B cell (primary cell): ENCODE measurements around the gene ROMO1. TPM values are rescaled to one million over a fixed set of nuclear protein-coding genes. Genes with fewer than 3 reads are reported as not detected.

Source experiments
- ATAC-seq: fragments of 200-7000 bp; cut with Tn5 transposase; one replicate; pipeline ENCODE4 v1.10.0; 2021; ENCODE audit warnings: low read depth, mild to moderate bottlenecking, moderate number of reproducible peaks, moderate library complexity
- CTCF ChIA-PET: fragments of 350-600 bp; sonication (Branson Sonifier 250); formaldehyde crosslinking; loops from one replicate; lab custom pipeline; 2021; ENCODE audit warnings: antibody characterized with exemption, inconsistent platforms; lab: Charles Lee
- POLR2A ChIA-PET: fragments of 350-600 bp; sonication (Branson Sonifier 250); formaldehyde crosslinking; loops from one replicate; lab custom pipeline; 2021; ENCODE audit warnings: antibody characterized with exemption; lab: Charles Lee
- DNase-seq: peaks from one replicate; pipeline ENCODE4 v3.0.0; 2013
- H2AFZ ChIP-seq: 2 replicates; pipeline ENCODE4 v1.6.1; 2012; ENCODE audit warnings: mild to moderate bottlenecking, low read depth, low read length; ENCODE audit not compliant: insufficient read depth, poor library complexity, severe bottlenecking
- H3K27ac ChIP-seq, 2 donors: 1 replicate in 1 of 2; 2 replicates in 1 of 2; pipeline ENCODE4 v1.5.1; 2012 to 2013; ENCODE audit warnings: low read length in 2 of 2, mild to moderate bottlenecking in 2 of 2, moderate library complexity in 1 of 2
- H3K27me3 ChIP-seq, 4 experiments: fragments of 200-600 bp in 1 of 4; sonication (generic) in 1 of 4; replicated peaks in 1 of 4; 1 replicate in 2 of 4; 2 replicates in 2 of 4; pipeline versions ENCODE4 v1.6.1 to v1.7.0; 2013 to 2016; ENCODE audit warnings: low read length in 3 of 4, mild to moderate bottlenecking in 2 of 4, mixed read lengths in 1 of 4, moderate library complexity in 1 of 4; ENCODE audit not compliant: insufficient read depth in 4 of 4, control insufficient read depth in 3 of 4; ENCODE audit errors: control extremely low read depth in 1 of 4
- H3K36me3 ChIP-seq, 2 experiments: replicated peaks in 1 of 2; 1 replicate in 1 of 2; 2 replicates in 1 of 2; pipeline versions ENCODE4 v1.6.1 to v1.7.1; 2013; ENCODE audit warnings: low read length in 1 of 2; ENCODE audit not compliant: insufficient read depth in 2 of 2, control insufficient read depth in 1 of 2; ENCODE audit errors: control extremely low read depth in 1 of 2, extremely low read depth in 1 of 2
- H3K4me1 ChIP-seq, 2 donors: fragments of 200-600 bp in 1 of 2; sonication (generic) in 1 of 2; 1 replicate in 1 of 2; 2 replicates in 1 of 2; pipeline versions ENCODE4 v1.5.1 to v1.6.1; 2013 to 2017; ENCODE audit warnings: low read length in 2 of 2; ENCODE audit not compliant: control insufficient read depth in 2 of 2, insufficient read depth in 2 of 2
- H3K4me2 ChIP-seq: replicated peaks from 2 replicates; pipeline ENCODE3; 2012; ENCODE audit warnings: mild to moderate bottlenecking, low read depth, low read length; ENCODE audit not compliant: poor library complexity, severe bottlenecking
- H3K4me3 ChIP-seq, 5 experiments: fragments of 200-600 bp in 1 of 5; sonication (generic) in 1 of 5; 1 replicate in 3 of 5; 2 replicates in 2 of 5; pipeline versions ENCODE4 v1.5.1 to v1.7.0; 2011 to 2016; ENCODE audit warnings: low read length in 4 of 5, mild to moderate bottlenecking in 4 of 5, low read depth in 2 of 5, control low read depth in 1 of 5, moderate library complexity in 1 of 5; ENCODE audit not compliant: insufficient read depth in 1 of 5; ENCODE audit errors: control extremely low read depth in 1 of 5, extremely low read depth in 1 of 5
- H3K79me2 ChIP-seq: fragments of 200-600 bp; sonication (generic); one replicate; pipeline ENCODE4 v1.6.0; 2016; ENCODE audit warnings: low read length; ENCODE audit not compliant: control insufficient read depth, insufficient read depth
- H3K9ac ChIP-seq: fragments of 200-600 bp; sonication (generic); 2 replicates; pipeline ENCODE4 v1.6.1; 2017; ENCODE audit warnings: mild to moderate bottlenecking, low read length, moderate library complexity
- H3K9me3 ChIP-seq, 3 donors: one replicate each; pipeline versions ENCODE4 v1.6.1 to v1.7.1; 2013; ENCODE audit warnings: low read length in 2 of 3; ENCODE audit not compliant: control insufficient read depth in 2 of 3, insufficient read depth in 1 of 3; ENCODE audit errors: control extremely low read depth in 1 of 3
- H4K20me1 ChIP-seq: 2 replicates; pipeline ENCODE4 v1.6.0; 2012; ENCODE audit warnings: mild to moderate bottlenecking, low read length; ENCODE audit not compliant: insufficient read depth, control insufficient read depth, poor library complexity, severe bottlenecking
- H3K27ac Mint-ChIP-seq: one replicate; pipeline ENCODE4 v1.8.0; 2021; ENCODE audit warnings: mixed read lengths
- H3K27me3 Mint-ChIP-seq: one replicate; pipeline ENCODE4 v1.8.0; 2021; ENCODE audit warnings: mixed read lengths
- H3K4me1 Mint-ChIP-seq: one replicate; pipeline ENCODE4 v1.8.0; 2021; ENCODE audit warnings: mixed read lengths
- H3K4me3 Mint-ChIP-seq: one replicate; pipeline ENCODE4 v1.8.0; 2021; ENCODE audit warnings: mixed read lengths
- H3K9me3 Mint-ChIP-seq: one replicate; pipeline ENCODE4 v1.8.0; 2022; ENCODE audit warnings: mixed read lengths; ENCODE audit not compliant: insufficient read depth
- EZH2 ChIP-seq: IDR thresholded peaks from 2 replicates; pipeline ENCODE4 v1.6.1; 2012; ENCODE audit warnings: borderline replicate concordance, low read depth, mild to moderate bottlenecking, moderate library complexity, low read length; ENCODE audit not compliant: insufficient read depth, poor library complexity, severe bottlenecking
- WGBS: methylation state at CpG from one replicate; pipeline ENCODE4 v1.1.5; 2013; ENCODE audit warnings: missing lambda C conversion rate; ENCODE audit not compliant: insufficient coverage; 5-methylcytosine and 5-hydroxymethylcytosine counted together
- intact Hi-C: fragments of 100-400 bp; cut with micrococcal nuclease; formaldehyde crosslinking; loops from one replicate; pipeline ENCODE4 v1.10.0; 2022
- polyA plus RNA-seq: library from polyadenylated mRNA; depleted of rRNA; stranded (reverse); fragments of >200 nt; gene quantifications from 2 replicates; pipeline ENCODE4 v1.2.3, GENCODE V29; 2012
- total RNA-seq, 2 donors: library from RNA; stranded (reverse); fragments of 120-200 nt in 1 of 2; gene quantifications; 1 replicate in 1 of 2; 2 replicates in 1 of 2; pipeline versions ENCODE4 v1.2.3 to v1.2.4, GENCODE V29; 2013 to 2022
- TF ChIP-seq, protein P1 (sequence below): fragments of 200-600 bp; IDR thresholded peaks from one replicate; pipeline ENCODE4 v1.8.0; 2022; ENCODE audit warnings: antibody characterized with exemption, mild to moderate bottlenecking

Gene ROMO1
- total and polyA plus RNA-seq, 2 donors (not counting 1 experiment from before 2014, with no cell fraction given): 38.1 to 145 TPM

GRCh38 chr20:35735826-35736470 lies 36.7 kb downstream of the ROMO1 start:
- Histone ChIP-seq H3K27ac (no peak overlapping the region), H3K9ac (no peak overlapping the region), H3K4me2 (no peak overlapping the region), H3K27me3 (no peaks in the 10 kb centered on the region), H4K20me1 (peaks cover 96% of the 10 kb centered on the region), H3K36me3 (peaks cover 2 to 93% of the 10 kb centered on the region in 2 experiments), H3K9me3 (no peaks in the 10 kb centered on the region), H3K79me2 (peaks cover 100% of the 10 kb centered on the region), H3K4me3 (no peak overlapping the region), H2AFZ (no peak overlapping the region), H3K4me1 (peaks cover 34 to 43% of the 10 kb centered on the region in 2 donors)
- no peak overlapping the region for H3K27ac Mint-ChIP-seq
- no peak overlapping the region for H3K4me3 Mint-ChIP-seq
- no peak for ATAC-seq
- no CpG with 5 or more reads among the region's 7 CpGs for WGBS
- H3K4me1 Mint-ChIP-seq: peaks cover 56% of the 10 kb centered on the region
- no peaks in the 10 kb centered on the region for H3K27me3 Mint-ChIP-seq
- no peaks in the 10 kb centered on the region for H3K9me3 Mint-ChIP-seq
- CTCF ChIA-PET: no interaction called here
- TF ChIP-seq EZH2: no peak
- TF ChIP-seq, protein P1, sequence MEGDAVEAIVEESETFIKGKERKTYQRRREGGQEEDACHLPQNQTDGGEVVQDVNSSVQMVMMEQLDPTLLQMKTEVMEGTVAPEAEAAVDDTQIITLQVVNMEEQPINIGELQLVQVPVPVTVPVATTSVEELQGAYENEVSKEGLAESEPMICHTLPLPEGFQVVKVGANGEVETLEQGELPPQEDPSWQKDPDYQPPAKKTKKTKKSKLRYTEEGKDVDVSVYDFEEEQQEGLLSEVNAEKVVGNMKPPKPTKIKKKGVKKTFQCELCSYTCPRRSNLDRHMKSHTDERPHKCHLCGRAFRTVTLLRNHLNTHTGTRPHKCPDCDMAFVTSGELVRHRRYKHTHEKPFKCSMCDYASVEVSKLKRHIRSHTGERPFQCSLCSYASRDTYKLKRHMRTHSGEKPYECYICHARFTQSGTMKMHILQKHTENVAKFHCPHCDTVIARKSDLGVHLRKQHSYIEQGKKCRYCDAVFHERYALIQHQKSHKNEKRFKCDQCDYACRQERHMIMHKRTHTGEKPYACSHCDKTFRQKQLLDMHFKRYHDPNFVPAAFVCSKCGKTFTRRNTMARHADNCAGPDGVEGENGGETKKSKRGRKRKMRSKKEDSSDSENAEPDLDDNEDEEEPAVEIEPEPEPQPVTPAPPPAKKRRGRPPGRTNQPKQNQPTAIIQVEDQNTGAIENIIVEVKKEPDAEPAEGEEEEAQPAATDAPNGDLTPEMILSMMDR: no peak
- POLR2A ChIA-PET: interaction anchor here (0.6 kb wide), 1 partner anchor 288 kb away, joined by 13 read pairs; no protein-coding TSS in a partner anchor
- DNase-seq: no peak
- intact Hi-C loops: no loop called here

DNA sequence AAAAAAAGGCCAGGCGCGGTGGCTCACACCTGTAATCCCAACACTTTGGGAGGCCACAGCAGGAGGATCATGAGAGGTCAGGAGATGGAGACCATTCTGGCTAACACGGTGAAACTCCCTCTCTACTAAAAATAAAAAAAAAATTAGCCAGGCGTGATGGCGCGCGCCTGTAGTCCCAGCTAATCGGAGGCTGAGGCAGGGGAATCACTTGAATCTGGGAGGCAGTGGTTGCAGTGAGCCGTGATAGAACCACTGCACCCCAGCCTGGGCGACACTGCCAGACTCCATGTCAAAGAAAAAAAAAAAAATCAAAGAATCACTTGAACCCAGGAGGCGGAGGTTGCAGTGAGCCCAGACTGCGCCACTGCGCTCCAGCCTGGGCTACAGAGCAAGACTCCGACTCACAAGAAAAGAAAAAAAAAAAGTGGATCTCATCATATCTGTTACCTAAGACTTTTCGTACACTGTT lies 38.7 kb downstream of the ROMO1 start:
- Histone ChIP-seq H3K9me3 (no peaks in the 10 kb centered on the region), H3K79me2 (peaks cover 91% of the 10 kb centered on the region), H3K4me3 (no peak overlapping the region), H3K27ac (no peak overlapping the region), H3K4me1 (peaks cover 35 to 43% of the 10 kb centered on the region in 2 donors), H2AFZ (no peak overlapping the region), H3K27me3 (no peaks in the 10 kb centered on the region), H4K20me1 (peaks cover 81% of the 10 kb centered on the region), H3K9ac (no peak overlapping the region), H3K4me2 (no peak overlapping the region), H3K36me3 (peaks cover 2 to 73% of the 10 kb centered on the region in 2 experiments)
- H3K4me1 Mint-ChIP-seq: peaks cover 54% of the 10 kb centered on the region
- H3K27me3 Mint-ChIP-seq: no peaks in the 10 kb centered on the region
- H3K4me3 Mint-ChIP-seq: peak overlapping the region; percentile 26
- TF ChIP-seq, protein P1: no peak
- TF ChIP-seq EZH2: no peak
- WGBS: 93% methylated on average over 10 of the region's 15 CpGs
- intact Hi-C loops: no loop called here
- ATAC-seq: no peak
- no peak for DNase-seq
- ChIA-PET POLR2A (interaction anchor here (0.7 kb wide), 1 partner anchor 35 kb away, joined by 8 read pairs; no protein-coding TSS in a partner anchor), CTCF (interaction anchor here (2.2 to 2.6 kb wide), 2 partner anchors 30 to 34 kb away, joined by 5 to 8 read pairs; partner anchors contain the start of gene PHF20)
- H3K9me3 Mint-ChIP-seq: no peaks in the 10 kb centered on the region
- H3K27ac Mint-ChIP-seq: no peak overlapping the region
